SK-N-SH treated with all-trans-retinoic acid at 6 μM for 48 hours (cell line): ENCODE results near the gene CHURC1.

Experiments used
- ATAC-seq: fragments of 200-7000 bp; cut with Tn5 transposase; 3 replicates; pipeline ENCODE4 v1.9.1; 2020; ENCODE audit warnings: mild to moderate bottlenecking, moderate library complexity
- ARNTL ChIP-seq: fragments of 450-650 bp; formaldehyde crosslinking; IDR thresholded peaks from 2 replicates; pipeline ENCODE4 v1.5.0; 2020; ENCODE audit warnings: low read depth, mild to moderate bottlenecking, moderate library complexity, borderline replicate concordance
- BACH2 ChIP-seq: fragments of 250-450 bp; sonication (Bioruptor Pico); IDR thresholded peaks from 2 replicates; pipeline ENCODE4 v1.9.0; 2021; ENCODE audit warnings: mild to moderate bottlenecking, borderline replicate concordance
- CSDC2 ChIP-seq: fragments of 250-450 bp; sonication (Bioruptor Pico); IDR thresholded peaks from 2 replicates; pipeline ENCODE4 v1.5.0; 2020; ENCODE audit warnings: mild to moderate bottlenecking, moderate library complexity
- ESRRG ChIP-seq: fragments of 250-450 bp; sonication (Bioruptor Pico); IDR thresholded peaks from 2 replicates; pipeline ENCODE4 v1.6.1; 2021; ENCODE audit warnings: mild to moderate bottlenecking
- GLIS3 ChIP-seq: fragments of 250-450 bp; sonication (Bioruptor Pico); IDR thresholded peaks from 2 replicates; pipeline ENCODE4 v1.5.0; 2020; ENCODE audit warnings: mild to moderate bottlenecking, moderate library complexity
- OSR1 ChIP-seq: fragments of 250-450 bp; sonication (Bioruptor Pico); IDR thresholded peaks from 2 replicates; pipeline ENCODE4 v1.8.0; 2022; ENCODE audit warnings: moderate library complexity, mild to moderate bottlenecking, inconsistent platforms
- PPARA ChIP-seq: fragments of 250-450 bp; sonication (Bioruptor Pico); IDR thresholded peaks from 2 replicates; pipeline ENCODE4 v1.5.0; 2020; ENCODE audit warnings: mild to moderate bottlenecking, borderline replicate concordance
- RARB ChIP-seq: fragments of 250-450 bp; sonication (Bioruptor Pico); IDR thresholded peaks from 2 replicates; pipeline ENCODE4 v1.8.0; 2021; ENCODE audit warnings: mild to moderate bottlenecking, moderate library complexity
- SNAI2 ChIP-seq: fragments of 250-450 bp; sonication (Bioruptor Pico); IDR thresholded peaks from 2 replicates; pipeline ENCODE4 v1.5.0; 2020; ENCODE audit warnings: mild to moderate bottlenecking, moderate library complexity
- TOX ChIP-seq: fragments of 250-450 bp; sonication (Bioruptor Pico); IDR thresholded peaks from 2 replicates; pipeline ENCODE4 v1.8.0; 2021; ENCODE audit warnings: mild to moderate bottlenecking, moderate library complexity, borderline replicate concordance
- ZC3H10 ChIP-seq: fragments of 250-450 bp; sonication (Bioruptor Pico); IDR thresholded peaks from 2 replicates; pipeline ENCODE4 v1.5.1; 2021; ENCODE audit warnings: mild to moderate bottlenecking, moderate library complexity
- ZFP3 ChIP-seq: fragments of 250-450 bp; sonication (Bioruptor Pico); IDR thresholded peaks from 2 replicates; pipeline ENCODE4 v1.5.0; 2020; ENCODE audit warnings: mild to moderate bottlenecking, moderate library complexity
- ZFP30 ChIP-seq: fragments of 450-650 bp; formaldehyde crosslinking; IDR thresholded peaks from 2 replicates; pipeline ENCODE4 v1.5.0; 2022; ENCODE audit warnings: mild to moderate bottlenecking, moderate library complexity
- ZNF70 ChIP-seq: fragments of 450-650 bp; formaldehyde crosslinking; IDR thresholded peaks from 2 replicates; pipeline ENCODE4 v1.5.0; 2020; ENCODE audit warnings: mild to moderate bottlenecking, moderate library complexity
- ZNF8 ChIP-seq: fragments of 450-650 bp; formaldehyde crosslinking; IDR thresholded peaks from 2 replicates; pipeline ENCODE4 v1.5.0; 2020; ENCODE audit warnings: mild to moderate bottlenecking, moderate library complexity
- TF ChIP-seq, protein P1 (sequence below): fragments of 250-450 bp; sonication (Bioruptor Pico); IDR thresholded peaks from 2 replicates; pipeline ENCODE4 v1.8.0; 2021; ENCODE audit warnings: low read depth, mild to moderate bottlenecking, moderate library complexity, borderline replicate concordance
- TF ChIP-seq, protein P2 (sequence below): fragments of 250-450 bp; sonication (Bioruptor Pico); IDR thresholded peaks from 2 replicates; pipeline ENCODE4 v1.5.1; 2020; ENCODE audit warnings: low read depth, mild to moderate bottlenecking, moderate library complexity
- TF ChIP-seq, protein P3 (sequence below): fragments of 250-450 bp; sonication (Bioruptor Pico); IDR thresholded peaks from 2 replicates; pipeline ENCODE4 v1.8.0; 2020; ENCODE audit warnings: mild to moderate bottlenecking, moderate library complexity, borderline replicate concordance
- TF ChIP-seq, protein P4 (sequence below): fragments of 250-450 bp; sonication (Bioruptor Pico); IDR thresholded peaks from 2 replicates; pipeline ENCODE4 v1.5.0; 2020; ENCODE audit warnings: mild to moderate bottlenecking, moderate library complexity
- TF ChIP-seq, protein P5 (sequence below): fragments of 250-450 bp; sonication (Bioruptor Pico); IDR thresholded peaks from 2 replicates; pipeline ENCODE4 v1.5.1; 2021; ENCODE audit warnings: mild to moderate bottlenecking, moderate library complexity

CHURC1 gene

DNA sequence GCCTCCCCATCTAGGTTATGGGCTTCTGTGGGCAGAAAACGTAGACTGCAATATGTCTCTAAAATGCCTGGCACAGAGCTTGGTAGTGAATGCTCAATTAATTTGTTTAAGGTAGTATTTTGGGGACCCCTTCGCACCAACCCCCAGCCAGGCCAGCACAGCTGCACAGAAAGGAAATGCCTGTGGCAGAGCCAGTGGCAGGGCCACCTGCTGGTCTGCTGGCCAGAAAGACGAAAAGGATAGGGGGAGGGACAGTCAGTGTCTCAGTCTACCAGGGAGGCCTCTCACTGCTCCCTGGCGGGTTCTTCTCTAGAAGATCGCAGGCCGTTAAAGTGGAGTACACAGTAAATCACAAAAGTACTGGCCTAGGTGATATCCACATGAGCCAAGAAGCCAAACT lies 54.4 kb downstream of the CHURC1 start:
- no peak for ATAC-seq
- TF ChIP-seq, protein P1, sequence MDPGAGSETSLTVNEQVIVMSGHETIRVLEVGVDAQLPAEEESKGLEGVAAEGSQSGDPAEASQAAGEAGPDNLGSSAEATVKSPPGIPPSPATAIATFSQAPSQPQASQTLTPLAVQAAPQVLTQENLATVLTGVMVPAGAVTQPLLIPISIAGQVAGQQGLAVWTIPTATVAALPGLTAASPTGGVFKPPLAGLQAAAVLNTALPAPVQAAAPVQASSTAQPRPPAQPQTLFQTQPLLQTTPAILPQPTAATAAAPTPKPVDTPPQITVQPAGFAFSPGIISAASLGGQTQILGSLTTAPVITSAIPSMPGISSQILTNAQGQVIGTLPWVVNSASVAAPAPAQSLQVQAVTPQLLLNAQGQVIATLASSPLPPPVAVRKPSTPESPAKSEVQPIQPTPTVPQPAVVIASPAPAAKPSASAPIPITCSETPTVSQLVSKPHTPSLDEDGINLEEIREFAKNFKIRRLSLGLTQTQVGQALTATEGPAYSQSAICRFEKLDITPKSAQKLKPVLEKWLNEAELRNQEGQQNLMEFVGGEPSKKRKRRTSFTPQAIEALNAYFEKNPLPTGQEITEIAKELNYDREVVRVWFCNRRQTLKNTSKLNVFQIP (CRISPR knock-in tag), result no peak
- TF ChIP-seq BACH2 (CRISPR knock-in tag), result no peak
- no peak for TF ChIP-seq ARNTL (CRISPR knock-in tag)
- TF ChIP-seq ZC3H10 (CRISPR knock-in tag), result no peak
- TF ChIP-seq GLIS3, result no peak
- no peak for TF ChIP-seq ESRRG
- TF ChIP-seq ZFP3, result no peak
- TF ChIP-seq SNAI2, result no peak
- TF ChIP-seq, protein P2, sequence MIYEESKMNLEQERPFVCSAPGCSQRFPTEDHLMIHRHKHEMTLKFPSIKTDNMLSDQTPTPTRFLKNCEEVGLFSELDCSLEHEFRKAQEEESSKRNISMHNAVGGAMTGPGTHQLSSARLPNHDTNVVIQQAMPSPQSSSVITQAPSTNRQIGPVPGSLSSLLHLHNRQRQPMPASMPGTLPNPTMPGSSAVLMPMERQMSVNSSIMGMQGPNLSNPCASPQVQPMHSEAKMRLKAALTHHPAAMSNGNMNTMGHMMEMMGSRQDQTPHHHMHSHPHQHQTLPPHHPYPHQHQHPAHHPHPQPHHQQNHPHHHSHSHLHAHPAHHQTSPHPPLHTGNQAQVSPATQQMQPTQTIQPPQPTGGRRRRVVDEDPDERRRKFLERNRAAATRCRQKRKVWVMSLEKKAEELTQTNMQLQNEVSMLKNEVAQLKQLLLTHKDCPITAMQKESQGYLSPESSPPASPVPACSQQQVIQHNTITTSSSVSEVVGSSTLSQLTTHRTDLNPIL (CRISPR knock-in tag), result no peak
- TF ChIP-seq RARB (CRISPR knock-in tag), result no peak
- TF ChIP-seq, protein P3, sequence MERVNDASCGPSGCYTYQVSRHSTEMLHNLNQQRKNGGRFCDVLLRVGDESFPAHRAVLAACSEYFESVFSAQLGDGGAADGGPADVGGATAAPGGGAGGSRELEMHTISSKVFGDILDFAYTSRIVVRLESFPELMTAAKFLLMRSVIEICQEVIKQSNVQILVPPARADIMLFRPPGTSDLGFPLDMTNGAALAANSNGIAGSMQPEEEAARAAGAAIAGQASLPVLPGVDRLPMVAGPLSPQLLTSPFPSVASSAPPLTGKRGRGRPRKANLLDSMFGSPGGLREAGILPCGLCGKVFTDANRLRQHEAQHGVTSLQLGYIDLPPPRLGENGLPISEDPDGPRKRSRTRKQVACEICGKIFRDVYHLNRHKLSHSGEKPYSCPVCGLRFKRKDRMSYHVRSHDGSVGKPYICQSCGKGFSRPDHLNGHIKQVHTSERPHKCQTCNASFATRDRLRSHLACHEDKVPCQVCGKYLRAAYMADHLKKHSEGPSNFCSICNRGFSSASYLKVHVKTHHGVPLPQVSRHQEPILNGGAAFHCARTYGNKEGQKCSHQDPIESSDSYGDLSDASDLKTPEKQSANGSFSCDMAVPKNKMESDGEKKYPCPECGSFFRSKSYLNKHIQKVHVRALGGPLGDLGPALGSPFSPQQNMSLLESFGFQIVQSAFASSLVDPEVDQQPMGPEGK (CRISPR knock-in tag), result no peak
- TF ChIP-seq CSDC2 (CRISPR knock-in tag), result no peak

DNA sequence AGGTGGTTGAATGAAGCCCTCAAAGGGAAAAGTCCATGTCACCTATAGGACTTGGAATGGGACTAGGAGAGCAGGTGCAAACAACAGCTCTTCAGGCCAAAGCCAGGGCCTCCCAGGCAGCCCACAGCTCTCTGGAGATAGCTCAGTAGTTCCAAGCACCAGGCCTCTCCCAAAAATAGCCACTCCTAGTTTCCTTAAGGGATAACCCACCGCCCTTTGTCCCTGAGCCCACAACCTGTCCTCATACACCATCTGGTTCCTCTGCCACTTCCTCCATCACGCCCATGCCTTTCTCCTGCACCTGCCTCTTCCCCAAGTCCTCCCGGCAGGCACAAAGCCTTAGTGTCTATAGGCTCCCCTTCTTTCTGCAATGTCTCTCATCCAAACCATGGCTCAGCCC lies 55.8 kb downstream of the CHURC1 start:
- no peak for TF ChIP-seq SNAI2
- no peak for TF ChIP-seq PPARA (CRISPR knock-in tag)
- TF ChIP-seq CSDC2 (CRISPR knock-in tag), result no peak
- no peak for TF ChIP-seq ZFP30 (CRISPR knock-in tag)
- no peak for TF ChIP-seq ZFP3
- TF ChIP-seq TOX, result no peak
- no peak for TF ChIP-seq ZC3H10 (CRISPR knock-in tag)
- TF ChIP-seq, protein P4, sequence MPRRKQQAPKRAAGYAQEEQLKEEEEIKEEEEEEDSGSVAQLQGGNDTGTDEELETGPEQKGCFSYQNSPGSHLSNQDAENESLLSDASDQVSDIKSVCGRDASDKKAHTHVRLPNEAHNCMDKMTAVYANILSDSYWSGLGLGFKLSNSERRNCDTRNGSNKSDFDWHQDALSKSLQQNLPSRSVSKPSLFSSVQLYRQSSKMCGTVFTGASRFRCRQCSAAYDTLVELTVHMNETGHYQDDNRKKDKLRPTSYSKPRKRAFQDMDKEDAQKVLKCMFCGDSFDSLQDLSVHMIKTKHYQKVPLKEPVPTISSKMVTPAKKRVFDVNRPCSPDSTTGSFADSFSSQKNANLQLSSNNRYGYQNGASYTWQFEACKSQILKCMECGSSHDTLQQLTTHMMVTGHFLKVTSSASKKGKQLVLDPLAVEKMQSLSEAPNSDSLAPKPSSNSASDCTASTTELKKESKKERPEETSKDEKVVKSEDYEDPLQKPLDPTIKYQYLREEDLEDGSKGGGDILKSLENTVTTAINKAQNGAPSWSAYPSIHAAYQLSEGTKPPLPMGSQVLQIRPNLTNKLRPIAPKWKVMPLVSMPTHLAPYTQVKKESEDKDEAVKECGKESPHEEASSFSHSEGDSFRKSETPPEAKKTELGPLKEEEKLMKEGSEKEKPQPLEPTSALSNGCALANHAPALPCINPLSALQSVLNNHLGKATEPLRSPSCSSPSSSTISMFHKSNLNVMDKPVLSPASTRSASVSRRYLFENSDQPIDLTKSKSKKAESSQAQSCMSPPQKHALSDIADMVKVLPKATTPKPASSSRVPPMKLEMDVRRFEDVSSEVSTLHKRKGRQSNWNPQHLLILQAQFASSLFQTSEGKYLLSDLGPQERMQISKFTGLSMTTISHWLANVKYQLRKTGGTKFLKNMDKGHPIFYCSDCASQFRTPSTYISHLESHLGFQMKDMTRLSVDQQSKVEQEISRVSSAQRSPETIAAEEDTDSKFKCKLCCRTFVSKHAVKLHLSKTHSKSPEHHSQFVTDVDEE (CRISPR knock-in tag), result no peak
- no peak for TF ChIP-seq OSR1
- TF ChIP-seq, protein P5, sequence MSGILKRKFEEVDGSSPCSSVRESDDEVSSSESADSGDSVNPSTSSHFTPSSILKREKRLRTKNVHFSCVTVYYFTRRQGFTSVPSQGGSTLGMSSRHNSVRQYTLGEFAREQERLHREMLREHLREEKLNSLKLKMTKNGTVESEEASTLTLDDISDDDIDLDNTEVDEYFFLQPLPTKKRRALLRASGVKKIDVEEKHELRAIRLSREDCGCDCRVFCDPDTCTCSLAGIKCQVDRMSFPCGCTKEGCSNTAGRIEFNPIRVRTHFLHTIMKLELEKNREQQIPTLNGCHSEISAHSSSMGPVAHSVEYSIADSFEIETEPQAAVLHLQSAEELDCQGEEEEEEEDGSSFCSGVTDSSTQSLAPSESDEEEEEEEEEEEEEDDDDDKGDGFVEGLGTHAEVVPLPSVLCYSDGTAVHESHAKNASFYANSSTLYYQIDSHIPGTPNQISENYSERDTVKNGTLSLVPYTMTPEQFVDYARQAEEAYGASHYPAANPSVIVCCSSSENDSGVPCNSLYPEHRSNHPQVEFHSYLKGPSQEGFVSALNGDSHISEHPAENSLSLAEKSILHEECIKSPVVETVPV (CRISPR knock-in tag), result no peak
- TF ChIP-seq, protein P2 (CRISPR knock-in tag), result no peak
- TF ChIP-seq ZNF70, result no peak
- TF ChIP-seq, protein P3 (CRISPR knock-in tag), result no peak
- TF ChIP-seq BACH2 (CRISPR knock-in tag), result no peak
- TF ChIP-seq ESRRG, result no peak
- no peak for TF ChIP-seq GLIS3
- no peak for TF ChIP-seq ZNF8 (CRISPR knock-in tag)
- TF ChIP-seq, protein P1 (CRISPR knock-in tag), result no peak
- no peak for TF ChIP-seq RARB (CRISPR knock-in tag)
- no peak for ATAC-seq
